H9 (cell line): ENCODE measurements around the gene CDK11A. TPM values are rescaled to one million over a fixed set of nuclear protein-coding genes. Genes with fewer than 3 reads are reported as not detected.

ENCODE experiments used
- DNase-seq: peaks from one replicate; pipeline ENCODE4 v3.0.0-alpha.2; 2017
- H2AFZ ChIP-seq: one replicate; pipeline ENCODE4 v1.6.1; 2013; ENCODE audit warnings: mild to moderate bottlenecking, low read length, control low read depth, moderate library complexity
- H2AK5ac ChIP-seq: 2 replicates; pipeline ENCODE4 v1.6.1; 2013; ENCODE audit warnings: low read length, control low read depth, mixed read lengths; ENCODE audit not compliant: insufficient read length
- H2BK120ac ChIP-seq: one replicate; pipeline ENCODE4 v1.6.1; 2013; ENCODE audit warnings: low read depth, mild to moderate bottlenecking, low read length, control low read depth, inconsistent platforms; ENCODE audit not compliant: poor library complexity, severe bottlenecking
- H2BK12ac ChIP-seq: 2 replicates; pipeline ENCODE4 v1.6.1; 2013; ENCODE audit warnings: low read length, control low read depth, mixed read lengths, low read depth; ENCODE audit not compliant: insufficient read length
- H2BK15ac ChIP-seq: 2 replicates; pipeline ENCODE4 v1.6.1; 2013; ENCODE audit warnings: low read depth, low read length, control low read depth
- H2BK20ac ChIP-seq: one replicate; pipeline ENCODE4 v1.6.1; 2013; ENCODE audit warnings: low read depth, mild to moderate bottlenecking, low read length, control low read depth, inconsistent platforms; ENCODE audit not compliant: poor library complexity, severe bottlenecking
- H2BK5ac ChIP-seq: 2 replicates; pipeline ENCODE4 v1.6.1; 2013; ENCODE audit warnings: low read length, control low read depth, mixed read lengths; ENCODE audit not compliant: insufficient read length
- H3K14ac ChIP-seq: 2 replicates; pipeline ENCODE4 v1.6.1; 2013; ENCODE audit warnings: low read length, control low read depth; ENCODE audit not compliant: insufficient read depth
- H3K18ac ChIP-seq: 2 replicates; pipeline ENCODE4 v1.6.1; 2013; ENCODE audit warnings: low read depth, mild to moderate bottlenecking, mixed read lengths, low read length, control low read depth; ENCODE audit not compliant: insufficient read length
- H3K23ac ChIP-seq: 2 replicates; pipeline ENCODE4 v1.6.1; 2013; ENCODE audit warnings: low read length, control low read depth, mixed read lengths, low read depth; ENCODE audit not compliant: insufficient read length
- H3K23me2 ChIP-seq: 2 replicates; pipeline ENCODE4 v1.6.1; 2013; ENCODE audit warnings: low read depth, mild to moderate bottlenecking, mixed read lengths, low read length, control low read depth; ENCODE audit not compliant: insufficient read length, poor library complexity, severe bottlenecking
- H3K27ac ChIP-seq: 2 replicates; pipeline ENCODE4 v1.5.1; 2013; ENCODE audit warnings: low read length, control low read depth, mixed read lengths, low read depth; ENCODE audit not compliant: insufficient read length
- H3K27me3 ChIP-seq: 2 replicates; pipeline ENCODE4 v1.6.1; 2013; ENCODE audit warnings: low read length, control low read depth, inconsistent platforms; ENCODE audit not compliant: insufficient read depth
- H3K4ac ChIP-seq: 2 replicates; pipeline ENCODE4 v1.6.1; 2013; ENCODE audit warnings: low read depth, mild to moderate bottlenecking, control low read depth, inconsistent platforms, low read length, moderate library complexity
- H3K4me1 ChIP-seq: 2 replicates; pipeline ENCODE4 v1.6.1; 2013; ENCODE audit warnings: low read length, control low read depth, inconsistent platforms; ENCODE audit not compliant: insufficient read depth
- H3K4me2 ChIP-seq: 2 replicates; pipeline ENCODE4 v1.6.1; 2013; ENCODE audit warnings: low read length, control low read depth, mixed read lengths; ENCODE audit not compliant: insufficient read length, insufficient read depth
- H3K56ac ChIP-seq: 2 replicates; pipeline ENCODE4 v1.6.1; 2013; ENCODE audit warnings: low read depth, mild to moderate bottlenecking, mixed read lengths, low read length, control low read depth; ENCODE audit not compliant: insufficient read length
- H3K79me1 ChIP-seq: 2 replicates; pipeline ENCODE4 v1.6.1; 2013; ENCODE audit warnings: low read depth, mild to moderate bottlenecking, moderate library complexity, low read length, control low read depth, inconsistent platforms; ENCODE audit not compliant: insufficient read depth, poor library complexity, severe bottlenecking
- H3K79me2 ChIP-seq: 2 replicates; pipeline ENCODE4 v1.6.1; 2013; ENCODE audit warnings: low read length, control low read depth, inconsistent platforms; ENCODE audit not compliant: insufficient read depth
- H3K9ac ChIP-seq: 2 replicates; pipeline ENCODE4 v1.6.1; 2013; ENCODE audit warnings: low read length, control low read depth, mixed read lengths; ENCODE audit not compliant: insufficient read length; ENCODE audit errors: extremely low read depth
- H3K9me3 ChIP-seq: one replicate; pipeline ENCODE4 v1.6.1; 2013; ENCODE audit warnings: low read depth, low read length, inconsistent platforms; ENCODE audit not compliant: control insufficient read depth
- H3T11ph ChIP-seq: one replicate; pipeline ENCODE4 v1.6.1; 2013; ENCODE audit warnings: mild to moderate bottlenecking, low read length, control low read depth, inconsistent platforms
- H4K20me1 ChIP-seq: one replicate; pipeline ENCODE4 v1.6.1; 2013; ENCODE audit not compliant: control insufficient read depth, insufficient read length, insufficient read depth
- H4K5ac ChIP-seq: 2 replicates; pipeline ENCODE4 v1.6.1; 2013; ENCODE audit warnings: low read depth, mild to moderate bottlenecking, mixed read lengths, low read length, control low read depth; ENCODE audit not compliant: insufficient read length
- H4K8ac ChIP-seq: replicated peaks from 2 replicates; pipeline ENCODE4 v1.6.1; 2013; ENCODE audit warnings: low read length, control low read depth, mixed read lengths, low read depth; ENCODE audit not compliant: insufficient read length
- H4K91ac ChIP-seq: 2 replicates; pipeline ENCODE4 v1.6.1; 2013; ENCODE audit warnings: low read depth, mild to moderate bottlenecking, moderate library complexity, mixed read lengths, low read length, control low read depth; ENCODE audit not compliant: insufficient read length
- H3K27ac Mint-ChIP-seq, 3 experiments: 2 replicates in 2 of 3; 3 replicates in 1 of 3; pipeline ENCODE4 v1.8.0; 2020 to 2021; ENCODE audit warnings: mixed read lengths in 3 of 3, mild to moderate bottlenecking in 1 of 3, moderate library complexity in 1 of 3
- H3K27me3 Mint-ChIP-seq: 2 replicates; pipeline ENCODE4 v1.8.0; 2021; ENCODE audit warnings: low read depth, mild to moderate bottlenecking, moderate library complexity, mixed read lengths
- H3K36me3 Mint-ChIP-seq, 3 experiments: 2 replicates in 2 of 3; 3 replicates in 1 of 3; pipeline ENCODE4 v1.8.0; 2020 to 2021; ENCODE audit warnings: low read depth in 3 of 3, mixed read lengths in 3 of 3; ENCODE audit not compliant: insufficient read depth in 1 of 3
- H3K4me1 Mint-ChIP-seq, 2 experiments: 2 replicates each; pipeline ENCODE4 v1.8.0; 2020; ENCODE audit warnings: mixed read lengths in 2 of 2
- H3K4me3 Mint-ChIP-seq, 2 experiments: 2 replicates in 1 of 2; 3 replicates in 1 of 2; pipeline ENCODE4 v1.8.0; 2020 to 2021; ENCODE audit warnings: mild to moderate bottlenecking in 2 of 2, mixed read lengths in 2 of 2, moderate library complexity in 1 of 2
- H3K9me3 Mint-ChIP-seq, 2 experiments: 2 replicates in 1 of 2; 3 replicates in 1 of 2; pipeline ENCODE4 v1.8.0; 2020; ENCODE audit warnings: mild to moderate bottlenecking in 2 of 2, mixed read lengths in 2 of 2, moderate library complexity in 1 of 2
- CTCF ChIP-seq: fragments of 200-600 bp; sonication (generic); conservative IDR thresholded peaks from 3 replicates; pipeline ENCODE4 v1.8.0; 2021; ENCODE audit warnings: antibody characterized with exemption, mild to moderate bottlenecking
- WGBS: extraction: QIAGEN DNeasy Blood & Tissue Kit; methylation state at CpG from one replicate; pipeline ENCODE4 v1.1.7; 2013; ENCODE audit warnings: missing lambda C conversion rate, low lambda C conversion rate, mixed read lengths; ENCODE audit not compliant: insufficient read length; ENCODE audit errors: extremely low coverage; 5-methylcytosine and 5-hydroxymethylcytosine counted together
- total RNA-seq: library from RNA; stranded (reverse); gene quantifications from 2 replicates; pipeline ENCODE4 v1.2.1, GENCODE V29; 2021

CDK11A gene
- total RNA-seq, 1 experiment from 2014 or later = 49.5 TPM

GRCh38 chr1:1759456-1760344, 35.5 kb upstream of the CDK11A start:
- Histone ChIP-seq H3K27ac (no peak overlapping the region), H4K91ac (no peak overlapping the region), H2BK5ac (no peak overlapping the region), H3K23me2 (no peaks in the 10 kb centered on the region), H3K56ac (no peak overlapping the region), H3K79me1 (peaks cover 6% of the 10 kb centered on the region), H2AK5ac (no peak overlapping the region), H4K20me1 (no peaks in the 10 kb centered on the region), H3K14ac (no peak overlapping the region), H3K4me1 (no peaks in the 10 kb centered on the region), H3K18ac (no peak overlapping the region), H2BK15ac (no peak overlapping the region), H3K9me3 (no peaks in the 10 kb centered on the region), H3K9ac (no peak overlapping the region), H2BK120ac (no peak overlapping the region), H3K23ac (no peak overlapping the region), H4K8ac (no peak overlapping the region), H3K4ac (no peak overlapping the region), H3T11ph (no peak overlapping the region), H4K5ac (no peak overlapping the region), H3K79me2 (no peaks in the 10 kb centered on the region; the same call in 1 of the 2 replicates), H2AFZ (no peak overlapping the region), H2BK20ac (no peak overlapping the region), H2BK12ac (no peak overlapping the region), H3K4me2 (no peak overlapping the region), H3K27me3 (no peaks in the 10 kb centered on the region)
- peaks cover 40 to 89% (median 77%) of the 10 kb centered on the region in 3 experiments for H3K36me3 Mint-ChIP-seq
- no peak overlapping the region for H3K4me3 Mint-ChIP-seq
- TF ChIP-seq CTCF = no peak
- no CpG with 5 or more reads among the region's 37 CpGs for WGBS
- H3K27me3 Mint-ChIP-seq = no peaks in the 10 kb centered on the region; the same call in 1 of the 2 replicates
- no peaks in the 10 kb centered on the region; a peak in 1 of 5 replicates for H3K9me3 Mint-ChIP-seq
- no peak for DNase-seq
- H3K4me1 Mint-ChIP-seq = no peaks in the 10 kb centered on the region
- peak overlapping the region in 1 of 3 experiments; percentile 62; a peak in 1 of 7 replicates for H3K27ac Mint-ChIP-seq
